Stomach (tissue), 9 donors: ENCODE results near the gene CCDC158. TPM values are rescaled to one million over a fixed set of nuclear protein-coding genes. Genes with fewer than 3 reads are reported as not detected.

Source experiments
- DNase-seq, 2 donors: peaks; one replicate each; pipeline versions ENCODE4 v3.0.0 to v3.0.0-alpha.2; 2013 to 2019
- H3K27ac ChIP-seq, 5 donors: fragments of 200-600 bp in 4 of 5; sonication (generic) in 4 of 5; one replicate each; pipeline ENCODE4 v1.5.1; 2013 to 2019; ENCODE audit warnings: mild to moderate bottlenecking in 1 of 5, moderate library complexity in 1 of 5
- H3K27me3 ChIP-seq, 3 donors: fragments of 200-600 bp; sonication (generic); one replicate each; pipeline ENCODE4 v1.5.1; 2017 to 2019; ENCODE audit warnings: mixed run types in 1 of 3
- H3K36me3 ChIP-seq, 4 donors: fragments of 200-600 bp; sonication (generic); 1 replicate in 3 of 4; 2 replicates in 1 of 4; pipeline ENCODE4 v1.5.1; 2016 to 2019
- H3K4me1 ChIP-seq, 4 donors: fragments of 200-600 bp; sonication (generic); one replicate each; pipeline ENCODE4 v1.5.1; 2016 to 2019
- H3K4me3 ChIP-seq, 4 donors: fragments of 200-600 bp; sonication (generic) in 3 of 4; one replicate each; pipeline ENCODE4 v1.5.1; 2016 to 2019; ENCODE audit warnings: mild to moderate bottlenecking in 1 of 4
- H3K9me3 ChIP-seq, 4 donors: fragments of 200-600 bp; sonication (generic); one replicate each; pipeline ENCODE4 v1.5.1; 2016 to 2019
- EP300 ChIP-seq: sonication (generic); formaldehyde crosslinking; IDR thresholded peaks from one replicate; pipeline ENCODE4 v1.6.1; 2017; ENCODE audit warnings: antibody characterized with exemption
- POLR2A ChIP-seq, 4 donors: fragments of 450-650 bp; IDR thresholded peaks; one replicate each; pipeline ENCODE4 v1.6.1; 2016; ENCODE audit warnings: antibody characterized with exemption in 4 of 4, control low read depth in 2 of 4, mild to moderate bottlenecking in 1 of 4, moderate library complexity in 1 of 4
- POLR2AphosphoS5 ChIP-seq, 3 donors: sonication (generic); formaldehyde crosslinking; IDR thresholded peaks; one replicate each; pipeline ENCODE4 v1.6.1; 2016; ENCODE audit warnings: antibody characterized with exemption in 3 of 3
- WGBS, 5 donors: extraction: QIAGEN DNeasy Blood & Tissue Kit in 3 of 5; methylation state at CpG; one replicate each; pipeline versions ENCODE4 v1.1.5 to v1.1.7; 2013 to 2018; 5-methylcytosine and 5-hydroxymethylcytosine counted together
- intact Hi-C: fragments of 100-400 bp; cut with DNase I; formaldehyde crosslinking; loops from one replicate; pipeline ENCODE4 v1.15.1; 2023; ENCODE audit warnings: low total_unique reads
- polyA plus RNA-seq, 3 donors: library from polyadenylated mRNA; stranded (reverse); fragments of 200-250 nt; gene quantifications; one replicate each; pipeline ENCODE4 v1.2.3, GENCODE V29; 2013
- total RNA-seq, 5 donors: library from RNA; depleted of rRNA; stranded (reverse); fragments of >200 nt; gene quantifications; one replicate each; pipeline versions ENCODE4 v1.1.0 to v1.2.3, GENCODE V29; 2014 to 2016
- TF ChIP-seq, protein P1 (sequence below), 7 experiments: fragments of 450-650 bp in 4 of 7; fragments of 200-600 bp in 3 of 7; sonication (generic) in 3 of 7; IDR thresholded peaks; one replicate each; pipeline ENCODE4 v1.5.1; 2016 to 2019; ENCODE audit warnings: antibody characterized with exemption in 7 of 7, control low read depth in 2 of 7, mild to moderate bottlenecking in 1 of 7
- donor health status: healthy with polysubstance abuse.
- donor health status: Bipolar disorder and iron deficiency.
- donor health status: healthy.

The CCDC158 gene
- total and polyA plus RNA-seq, 8 donors = 0.73 TPM; not detected in 7

DNA sequence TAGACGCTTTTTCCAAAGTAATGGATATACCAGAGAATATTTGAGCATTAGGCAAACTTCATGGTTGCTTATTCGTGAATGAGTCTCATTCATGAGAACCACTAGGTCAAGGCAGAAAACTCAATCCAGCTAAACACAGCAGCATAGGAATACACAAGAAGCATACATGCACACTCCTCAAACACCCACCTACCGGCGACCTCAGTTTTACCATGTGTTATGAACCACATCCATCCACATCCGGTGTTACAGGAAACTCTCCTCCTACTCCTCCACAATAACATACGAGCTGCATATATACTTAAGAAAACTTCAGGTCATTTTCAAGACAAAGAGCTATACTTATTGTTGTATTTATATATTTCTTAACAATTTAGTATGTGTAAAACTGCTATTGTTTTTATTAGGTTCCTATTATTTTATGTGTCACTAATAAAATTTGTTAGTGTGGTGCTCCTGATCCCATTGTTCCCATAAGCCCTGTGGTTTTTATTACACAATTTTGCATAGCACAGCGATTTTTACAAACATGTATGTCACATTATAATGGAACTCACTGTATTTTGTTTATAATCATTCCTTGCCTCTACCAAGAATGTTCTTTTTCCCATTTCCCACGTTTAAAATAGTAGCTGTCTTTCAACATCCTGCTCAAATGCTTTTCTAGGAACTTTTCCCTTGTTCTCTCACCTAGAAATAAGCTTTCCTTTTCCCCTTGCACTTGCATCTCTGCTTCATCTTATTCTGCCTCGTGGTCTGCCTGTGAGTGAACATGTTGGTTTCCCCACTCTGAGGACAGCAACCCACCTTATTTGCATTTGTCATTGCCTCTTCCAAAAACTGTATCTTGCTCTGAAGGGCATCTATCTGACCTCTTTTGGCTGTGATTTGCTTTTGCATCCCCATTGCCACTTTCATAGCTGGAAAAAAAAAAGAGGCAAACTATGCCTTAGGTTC is 66.1 kb downstream of the CCDC158 start:
- Histone ChIP-seq H3K4me1 (no peaks in the 10 kb centered on the region), H3K9me3 (peaks cover 0 to 8% (median 3%) of the 10 kb centered on the region in 4 donors), H3K27ac (no peak overlapping the region), H3K4me3 (no peak overlapping the region), H3K27me3 (no peaks in the 10 kb centered on the region), H3K36me3 (peaks cover 0 to 3% (median 0%) of the 10 kb centered on the region in 4 donors)
- 71 to 77% (median 75%) methylated on average over 9 of the region's 9 CpGs for WGBS, 5 donors
- intact Hi-C loops = no loop called here
- DNase-seq = peak in 1 of 2 donors; percentile 13
- TF ChIP-seq POLR2A (IDR thresholded peaks at IDR 0.05) (no peak), POLR2AphosphoS5 (IDR thresholded peaks at IDR 0.05) (no peak), EP300 (no peak)
- TF ChIP-seq, protein P1, sequence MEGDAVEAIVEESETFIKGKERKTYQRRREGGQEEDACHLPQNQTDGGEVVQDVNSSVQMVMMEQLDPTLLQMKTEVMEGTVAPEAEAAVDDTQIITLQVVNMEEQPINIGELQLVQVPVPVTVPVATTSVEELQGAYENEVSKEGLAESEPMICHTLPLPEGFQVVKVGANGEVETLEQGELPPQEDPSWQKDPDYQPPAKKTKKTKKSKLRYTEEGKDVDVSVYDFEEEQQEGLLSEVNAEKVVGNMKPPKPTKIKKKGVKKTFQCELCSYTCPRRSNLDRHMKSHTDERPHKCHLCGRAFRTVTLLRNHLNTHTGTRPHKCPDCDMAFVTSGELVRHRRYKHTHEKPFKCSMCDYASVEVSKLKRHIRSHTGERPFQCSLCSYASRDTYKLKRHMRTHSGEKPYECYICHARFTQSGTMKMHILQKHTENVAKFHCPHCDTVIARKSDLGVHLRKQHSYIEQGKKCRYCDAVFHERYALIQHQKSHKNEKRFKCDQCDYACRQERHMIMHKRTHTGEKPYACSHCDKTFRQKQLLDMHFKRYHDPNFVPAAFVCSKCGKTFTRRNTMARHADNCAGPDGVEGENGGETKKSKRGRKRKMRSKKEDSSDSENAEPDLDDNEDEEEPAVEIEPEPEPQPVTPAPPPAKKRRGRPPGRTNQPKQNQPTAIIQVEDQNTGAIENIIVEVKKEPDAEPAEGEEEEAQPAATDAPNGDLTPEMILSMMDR (IDR thresholded peaks at IDR 0.05) = no peak

DNA sequence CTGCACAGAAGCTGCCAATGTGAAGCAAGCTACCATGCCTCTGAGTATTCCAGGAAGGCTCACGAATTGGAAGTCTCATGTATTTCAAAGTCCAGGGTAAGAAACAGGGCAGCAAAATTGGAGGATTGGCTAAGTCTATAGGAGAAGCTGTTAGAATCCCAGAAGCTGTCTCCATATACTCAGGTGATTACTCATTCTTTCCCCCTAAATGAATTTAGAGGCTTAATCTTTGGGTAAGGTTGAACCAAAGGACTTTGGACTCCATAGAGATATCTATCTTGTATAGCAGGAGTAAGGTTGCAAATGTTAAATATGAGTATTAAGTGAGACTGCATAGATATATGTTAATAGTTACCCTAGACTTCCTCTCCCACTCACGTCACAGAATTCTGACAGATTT is 78.1 kb downstream of the CCDC158 start:
- TF ChIP-seq POLR2A (IDR thresholded peaks at IDR 0.05) (no peak), EP300 (no peak), POLR2AphosphoS5 (IDR thresholded peaks at IDR 0.05) (no peak)
- TF ChIP-seq, protein P1 (IDR thresholded peaks at IDR 0.05) = no peak
- WGBS, 5 donors = 39 to 50% (median 43%) methylated on average over 2 of the region's 2 CpGs
- H3K4me3 ChIP-seq = no peak overlapping the region
- no peak overlapping the region for H3K27ac ChIP-seq
- intact Hi-C loops = no loop called here
- peak in 1 of 2 donors; percentile 9 for DNase-seq
- peaks cover 0 to 3% (median under 1%) of the 10 kb centered on the region in 4 donors for H3K9me3 ChIP-seq
- no peaks in the 10 kb centered on the region for H3K27me3 ChIP-seq
- no peaks in the 10 kb centered on the region for H3K36me3 ChIP-seq
- H3K4me1 ChIP-seq = peaks cover 0 to 20% (median 4%) of the 10 kb centered on the region in 4 donors

DNA sequence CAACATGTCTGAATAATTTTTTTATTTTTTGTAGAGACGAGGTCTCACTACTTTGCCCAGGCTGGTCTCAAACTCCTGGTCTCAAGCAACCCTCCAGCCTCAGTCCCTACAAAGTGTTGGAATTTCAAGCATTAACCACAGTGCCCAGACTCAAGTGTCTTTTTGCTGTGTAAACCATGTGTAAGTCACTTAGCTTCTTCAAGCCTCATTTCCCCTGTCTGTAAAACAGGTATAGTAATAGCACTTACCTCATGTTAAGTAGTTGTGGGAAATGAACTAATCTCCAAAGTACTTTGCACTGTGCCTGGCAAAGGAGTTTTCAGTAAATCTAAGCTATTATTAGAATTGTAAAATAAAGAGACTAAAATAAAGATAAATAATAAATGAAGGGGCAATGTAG is 78.8 kb downstream of the CCDC158 start:
- no peaks in the 10 kb centered on the region for H3K9me3 ChIP-seq
- H3K36me3 ChIP-seq = no peaks in the 10 kb centered on the region
- no peak for DNase-seq
- WGBS, 5 donors = 81 to 100% (median 98%) methylated on average over 1 of the region's 1 CpG
- peaks cover 0 to 20% (median 4%) of the 10 kb centered on the region in 4 donors for H3K4me1 ChIP-seq
- intact Hi-C loops = no loop called here
- no peak overlapping the region for H3K27ac ChIP-seq
- TF ChIP-seq, protein P1 (IDR thresholded peaks at IDR 0.05) = no peak
- TF ChIP-seq POLR2A (IDR thresholded peaks at IDR 0.05) (no peak), EP300 (no peak), POLR2AphosphoS5 (IDR thresholded peaks at IDR 0.05) (no peak)
- no peak overlapping the region for H3K4me3 ChIP-seq
- H3K27me3 ChIP-seq = no peaks in the 10 kb centered on the region

DNA sequence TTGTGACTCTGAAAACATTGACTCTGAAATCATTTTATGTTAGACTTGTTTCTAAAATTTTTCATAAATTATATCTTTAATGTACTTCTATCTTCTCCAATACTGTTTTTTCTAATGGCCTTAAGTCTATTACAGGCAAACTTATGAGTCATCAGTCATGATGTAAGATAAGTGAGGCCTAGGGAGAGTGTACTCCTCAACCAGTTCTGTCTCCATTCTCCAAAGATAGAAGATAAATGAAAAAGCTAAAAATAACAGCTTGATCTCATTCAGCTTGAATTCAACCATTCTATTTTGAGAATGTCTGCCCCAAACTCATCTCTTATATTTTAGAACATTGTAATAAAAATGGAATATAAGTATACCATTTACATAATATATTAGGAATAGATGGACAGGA is 79.9 kb downstream of the CCDC158 start:
- Histone ChIP-seq H3K27me3 (no peaks in the 10 kb centered on the region), H3K36me3 (no peaks in the 10 kb centered on the region), H3K27ac (no peak overlapping the region), H3K4me3 (no peak overlapping the region), H3K4me1 (peaks cover 0 to 20% (median 4%) of the 10 kb centered on the region in 4 donors), H3K9me3 (no peaks in the 10 kb centered on the region)
- intact Hi-C loops = no loop called here
- peak in 1 of 2 donors; percentile 38 for DNase-seq
- TF ChIP-seq EP300 = no peak

DNA sequence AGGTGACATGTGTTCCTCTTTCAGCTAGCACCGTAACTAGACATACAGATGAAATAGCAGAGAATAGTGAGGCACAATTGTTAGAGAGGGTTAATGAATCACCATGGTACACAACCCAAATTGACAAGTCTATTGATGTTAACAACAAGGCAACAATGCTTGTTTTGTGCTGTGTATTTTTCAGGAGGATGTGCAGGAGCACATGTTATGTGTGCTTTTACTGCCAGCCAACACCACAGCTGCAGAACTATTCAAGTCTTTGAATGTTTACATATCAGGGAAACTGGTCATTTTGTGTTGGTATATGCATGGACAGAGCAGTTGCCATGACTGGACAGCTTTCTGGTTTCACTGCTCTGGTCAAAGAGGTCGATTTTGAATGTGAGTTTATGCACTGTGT is 81.6 kb downstream of the CCDC158 start:
- Histone ChIP-seq H3K36me3 (no peaks in the 10 kb centered on the region), H3K27ac (no peak overlapping the region), H3K4me3 (no peak overlapping the region), H3K27me3 (no peaks in the 10 kb centered on the region), H3K4me1 (peaks cover 0 to 20% (median 4%) of the 10 kb centered on the region in 4 donors), H3K9me3 (no peaks in the 10 kb centered on the region)
- no peak for DNase-seq
- intact Hi-C loops = no loop called here
- TF ChIP-seq EP300 (no peak), POLR2A (IDR thresholded peaks at IDR 0.05) (no peak), POLR2AphosphoS5 (IDR thresholded peaks at IDR 0.05) (no peak)
- TF ChIP-seq, protein P1 (IDR thresholded peaks at IDR 0.05) = no peak
- 52 to 71% (median 56%) methylated on average over 2 of the region's 2 CpGs for WGBS, 5 donors
